GM20431 (cell line): ENCODE data around the gene PARVB.
"Not testable (repeated sequence)": the region's sequence is repeated elsewhere in the genome, so short reads cannot be mapped to it uniquely, and the experiment has no call there.

ENCODE experiments used
- in situ Hi-C: fragments of 300-500 bp; cut with MseI, MboI; formaldehyde crosslinking; loops from one replicate; pipeline ENCODE4 v1.15.0; 2020; ENCODE audit warnings: low sequenced_read_pairs; ENCODE audit not compliant: unreplicated experiment

Gene PARVB

GRCh38 chr22:44047891-44048301, 23.8 kb downstream of the PARVB start:
- in situ Hi-C loops: no loop called here

- in situ Hi-C loops: no loop called here
Observed at GRCh38 chr22:44049486-44050231, 25.6 kb downstream of the PARVB start.

- in situ Hi-C loops: no loop called here
Observed at GRCh38 chr22:44050766-44051355, 26.8 kb downstream of the PARVB start.

GRCh38 chr22:44051358-44051757, 27.3 kb downstream of the PARVB start:
- in situ Hi-C loops: no loop called here

GRCh38 chr22:44051961-44052360, 27.9 kb downstream of the PARVB start:
- in situ Hi-C loops: no loop called here

GRCh38 chr22:44055805-44056204, 31.7 kb downstream of the PARVB start:
- in situ Hi-C loops: no loop called here

GRCh38 chr22:44056649-44057048, 32.5 kb downstream of the PARVB start:
- in situ Hi-C loops: not testable (repeated sequence)

- in situ Hi-C loops: no loop called here
Observed at GRCh38 chr22:44057401-44057987, 33.4 kb downstream of the PARVB start.

GRCh38 chr22:44063462-44064371, 39.6 kb downstream of the PARVB start:
- in situ Hi-C loops: no loop called here

- in situ Hi-C loops: no loop called here
Observed at GRCh38 chr22:44067033-44067432, 42.9 kb downstream of the PARVB start.

GRCh38 chr22:44067901-44068300, 43.8 kb downstream of the PARVB start:
- in situ Hi-C loops: no loop called here

- in situ Hi-C loops: no loop called here
Observed at GRCh38 chr22:44068422-44069191, 44.5 kb downstream of the PARVB start.

GRCh38 chr22:44070029-44070428, 45.9 kb downstream of the PARVB start:
- in situ Hi-C loops: no loop called here

- in situ Hi-C loops: no loop called here
Observed at GRCh38 chr22:44071781-44072326, 47.8 kb downstream of the PARVB start.

GRCh38 chr22:44074337-44074984, 50.4 kb downstream of the PARVB start:
- in situ Hi-C loops: no loop called here

- in situ Hi-C loops: no loop called here
Observed at GRCh38 chr22:44075022-44075421, 50.9 kb downstream of the PARVB start.

- in situ Hi-C loops: no loop called here
Observed at GRCh38 chr22:44075670-44076069, 51.6 kb downstream of the PARVB start.

GRCh38 chr22:44076825-44077224, 52.7 kb downstream of the PARVB start:
- in situ Hi-C loops: no loop called here
